DOHH2 (cell line): ENCODE measurements around the gene BCAR3.
A peak's percentile ranks its signal among the peaks of the same experiment; 100 is the strongest.

ENCODE experiments used
- H3F3A ChIP-seq: fragments of 200-600 bp; sonication (generic), shearing (Covaris generic); 2 replicates; pipeline ENCODE4 v1.6.0; 2016; ENCODE audit warnings: antibody characterized with exemption, mild to moderate bottlenecking; ENCODE audit not compliant: control insufficient read depth, insufficient read depth
- H3K27ac ChIP-seq: fragments of 200-600 bp; sonication (generic); 2 replicates; pipeline ENCODE4 v1.5.1; 2014; ENCODE audit warnings: low read depth, mild to moderate bottlenecking, low read length, moderate library complexity
- H3K27me3 ChIP-seq: fragments of 200-600 bp; sonication (generic); 2 replicates; pipeline ENCODE4 v1.6.1; 2014; ENCODE audit warnings: mild to moderate bottlenecking, low read length, mixed read lengths; ENCODE audit not compliant: control insufficient read depth
- H3K36me3 ChIP-seq: fragments of 200-600 bp; sonication (generic); 2 replicates; pipeline ENCODE4 v1.6.1; 2014; ENCODE audit warnings: mild to moderate bottlenecking, low read length, moderate library complexity, mixed read lengths; ENCODE audit not compliant: control insufficient read depth
- H3K4me1 ChIP-seq: fragments of 200-600 bp; sonication (generic); 2 replicates; pipeline ENCODE4 v1.6.1; 2014; ENCODE audit warnings: mild to moderate bottlenecking, low read length, mixed read lengths; ENCODE audit not compliant: control insufficient read depth
- H3K4me2 ChIP-seq: fragments of 200-600 bp; sonication (generic); 2 replicates; pipeline ENCODE4 v1.6.0; 2014; ENCODE audit warnings: mild to moderate bottlenecking, low read length, moderate library complexity
- H3K4me3 ChIP-seq: fragments of 200-600 bp; sonication (generic); 2 replicates; pipeline ENCODE4 v1.5.1; 2014; ENCODE audit warnings: mild to moderate bottlenecking, low read length, mixed read lengths
- H3K79me2 ChIP-seq: fragments of 200-600 bp; sonication (generic); 2 replicates; pipeline ENCODE4 v1.6.1; 2014; ENCODE audit warnings: mild to moderate bottlenecking, low read length, mixed read lengths; ENCODE audit not compliant: control insufficient read depth
- H3K9me2 ChIP-seq: fragments of 200-600 bp; sonication (generic); replicated peaks from 2 replicates; pipeline ENCODE4 v1.6.1; 2014; ENCODE audit warnings: mild to moderate bottlenecking, low read length, mixed read lengths; ENCODE audit not compliant: control insufficient read depth
- H3K9me3 ChIP-seq: fragments of 200-600 bp; sonication (generic); 2 replicates; pipeline ENCODE4 v1.6.1; 2014; ENCODE audit warnings: antibody characterized with exemption, low read length, mixed read lengths; ENCODE audit not compliant: control insufficient read depth, insufficient read depth
- H4K20me1 ChIP-seq: fragments of 200-600 bp; sonication (generic); 2 replicates; pipeline ENCODE4 v1.6.0; 2014; ENCODE audit warnings: low read depth, mild to moderate bottlenecking, antibody characterized with exemption, low read length, moderate library complexity; ENCODE audit not compliant: control insufficient read depth, insufficient read depth
- CTCF ChIP-seq: fragments of 200-600 bp; sonication (generic); IDR thresholded peaks from one replicate; pipeline ENCODE4 v1.5.1; 2014; ENCODE audit warnings: antibody characterized with exemption, mild to moderate bottlenecking, low read depth, low read length; ENCODE audit not compliant: poor library complexity, severe bottlenecking
- EZH2phosphoT487 ChIP-seq: fragments of 200-600 bp; sonication (generic); IDR thresholded peaks from 2 replicates; pipeline ENCODE4 v1.6.1; 2017; ENCODE audit warnings: borderline replicate concordance, mild to moderate bottlenecking, antibody characterized with exemption, low read length, moderate library complexity, mixed read lengths

BCAR3 gene

GRCh38 chr1:93707956-93708355 lies 26.3 kb upstream of the BCAR3 start:
- no peaks in the 10 kb centered on the region for H3K9me3 ChIP-seq
- peaks cover 8% of the 10 kb centered on the region; the same call in 1 of the 2 replicates for H3K36me3 ChIP-seq
- no peaks in the 10 kb centered on the region for H3K79me2 ChIP-seq
- H3K4me2 ChIP-seq: peak overlapping the region; percentile 90
- H3K4me1 ChIP-seq: peaks cover 100% of the 10 kb centered on the region
- no peaks in the 10 kb centered on the region for H3K27me3 ChIP-seq
- no peak for TF ChIP-seq EZH2phosphoT487
- TF ChIP-seq CTCF: no peak
- no peaks in the 10 kb centered on the region for H3K9me2 ChIP-seq
- peak overlapping the region; percentile 98 for H3K27ac ChIP-seq
- H3K4me3 ChIP-seq: peak overlapping the region; percentile 67
- peaks cover 35% of the 10 kb centered on the region for H3F3A ChIP-seq
- H4K20me1 ChIP-seq: no peaks in the 10 kb centered on the region

DNA sequence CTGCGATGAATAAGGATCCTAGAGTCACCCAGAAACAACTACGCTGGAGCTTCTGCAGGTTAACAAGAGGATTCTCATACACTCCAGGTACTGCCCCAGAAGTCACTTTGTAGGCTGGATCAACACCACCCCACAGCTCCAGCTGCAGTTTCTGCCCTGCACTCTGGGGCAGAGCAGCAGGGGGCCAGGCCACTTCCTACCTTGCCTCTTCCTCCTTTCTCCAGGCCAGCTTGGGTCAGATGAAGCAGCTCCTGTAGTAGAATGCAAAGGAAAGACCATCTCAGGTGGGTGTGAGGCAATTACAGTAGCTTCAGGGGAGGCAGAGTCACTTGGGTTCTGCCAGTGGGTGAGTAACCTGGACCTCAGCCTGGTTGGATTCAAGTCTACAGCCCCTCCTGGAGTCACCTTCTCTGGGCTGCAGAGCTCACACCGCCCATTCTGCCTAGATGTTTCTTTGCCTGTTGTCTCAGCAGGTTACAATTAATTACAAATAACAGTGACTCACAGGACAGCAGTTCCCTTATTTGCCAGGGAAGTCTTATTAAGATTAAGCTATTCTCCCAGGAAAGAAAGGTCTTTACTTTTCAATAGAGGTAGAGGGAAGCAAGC lies 24.4 kb upstream of the BCAR3 start:
- H3K79me2 ChIP-seq: no peaks in the 10 kb centered on the region
- H3K9me3 ChIP-seq: no peaks in the 10 kb centered on the region
- H3K4me2 ChIP-seq: peak overlapping the region; percentile 57
- H3K4me1 ChIP-seq: peaks cover 98% of the 10 kb centered on the region
- no peaks in the 10 kb centered on the region for H3K9me2 ChIP-seq
- H3F3A ChIP-seq: peaks cover 35% of the 10 kb centered on the region
- no peaks in the 10 kb centered on the region for H3K27me3 ChIP-seq
- H3K36me3 ChIP-seq: peaks cover 8% of the 10 kb centered on the region; the same call in 1 of the 2 replicates
- peak overlapping the region; percentile 31 for H3K4me3 ChIP-seq
- no peaks in the 10 kb centered on the region for H4K20me1 ChIP-seq
- H3K27ac ChIP-seq: peak overlapping the region; percentile 63
- no peak for TF ChIP-seq EZH2phosphoT487
- peak; percentile 29 for TF ChIP-seq CTCF

GRCh38 chr1:93704052-93704451 lies 22.4 kb upstream of the BCAR3 start:
- Histone ChIP-seq H3K9me3 (no peaks in the 10 kb centered on the region), H3K36me3 (peaks cover 8% of the 10 kb centered on the region; the same call in 1 of the 2 replicates), H3F3A (peaks cover 26% of the 10 kb centered on the region), H4K20me1 (no peaks in the 10 kb centered on the region), H3K4me1 (peaks cover 93% of the 10 kb centered on the region), H3K27ac (peak overlapping the region; percentile 63), H3K79me2 (no peaks in the 10 kb centered on the region), H3K27me3 (no peaks in the 10 kb centered on the region), H3K4me3 (peak overlapping the region; percentile 43), H3K9me2 (no peaks in the 10 kb centered on the region), H3K4me2 (peak overlapping the region; percentile 57)
- TF ChIP-seq CTCF: no peak
- TF ChIP-seq EZH2phosphoT487: no peak
